ENCODE results near the gene SLC2A6.

SLC2A6 gene

DNA sequence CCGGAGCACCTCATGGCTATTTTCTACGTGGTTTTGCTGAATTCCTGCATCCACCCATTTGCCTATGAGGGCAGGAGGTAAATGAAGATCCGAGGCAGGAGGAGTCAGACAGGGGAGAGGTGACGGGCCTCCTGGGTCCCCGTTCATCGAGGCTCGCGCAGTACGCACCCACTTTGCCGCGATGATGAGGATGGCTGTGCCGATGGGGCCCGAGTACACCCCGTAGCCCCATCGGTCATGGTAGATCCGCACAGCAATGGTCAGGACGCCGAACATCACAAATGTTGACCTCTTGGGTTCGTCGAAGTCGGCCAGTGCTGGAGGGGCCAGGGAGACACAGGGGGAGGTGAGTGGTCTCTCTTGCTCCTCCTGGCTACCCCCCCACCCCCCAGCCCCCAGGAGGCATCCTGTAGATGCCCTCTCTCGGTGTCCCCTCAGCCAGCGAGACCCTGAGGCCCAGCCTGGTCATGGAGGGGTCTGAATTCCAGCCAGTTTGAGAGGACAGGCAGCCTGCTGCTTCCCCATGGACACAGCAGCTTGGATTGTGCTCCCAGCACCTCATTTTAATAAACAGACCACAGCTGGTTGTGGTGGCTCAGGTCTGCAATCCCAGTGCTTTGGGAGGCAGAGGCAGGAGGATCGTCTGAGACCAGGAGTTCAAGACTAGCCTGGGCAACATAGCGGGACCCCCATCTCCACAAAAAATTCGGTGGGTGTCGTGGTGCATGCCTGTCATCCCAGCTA is 40.0 kb upstream of the SLC2A6 start:
- TF ChIP-seq, protein P1, sequence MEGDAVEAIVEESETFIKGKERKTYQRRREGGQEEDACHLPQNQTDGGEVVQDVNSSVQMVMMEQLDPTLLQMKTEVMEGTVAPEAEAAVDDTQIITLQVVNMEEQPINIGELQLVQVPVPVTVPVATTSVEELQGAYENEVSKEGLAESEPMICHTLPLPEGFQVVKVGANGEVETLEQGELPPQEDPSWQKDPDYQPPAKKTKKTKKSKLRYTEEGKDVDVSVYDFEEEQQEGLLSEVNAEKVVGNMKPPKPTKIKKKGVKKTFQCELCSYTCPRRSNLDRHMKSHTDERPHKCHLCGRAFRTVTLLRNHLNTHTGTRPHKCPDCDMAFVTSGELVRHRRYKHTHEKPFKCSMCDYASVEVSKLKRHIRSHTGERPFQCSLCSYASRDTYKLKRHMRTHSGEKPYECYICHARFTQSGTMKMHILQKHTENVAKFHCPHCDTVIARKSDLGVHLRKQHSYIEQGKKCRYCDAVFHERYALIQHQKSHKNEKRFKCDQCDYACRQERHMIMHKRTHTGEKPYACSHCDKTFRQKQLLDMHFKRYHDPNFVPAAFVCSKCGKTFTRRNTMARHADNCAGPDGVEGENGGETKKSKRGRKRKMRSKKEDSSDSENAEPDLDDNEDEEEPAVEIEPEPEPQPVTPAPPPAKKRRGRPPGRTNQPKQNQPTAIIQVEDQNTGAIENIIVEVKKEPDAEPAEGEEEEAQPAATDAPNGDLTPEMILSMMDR (conservative IDR thresholded peaks at IDR 0.05; ENCODE audit: low read depth, low read length), result no peak
- H3K79me2 ChIP-seq (ENCODE audit: insufficient read depth, low read depth), result no peaks in the 10 kb centered on the region
- no peaks in the 10 kb centered on the region for H3K4me1 ChIP-seq (ENCODE audit: low read depth, poor library complexity, severe bottlenecking)
- no peak overlapping the region for H3K9ac ChIP-seq
- no peaks in the 10 kb centered on the region for H4K20me1 ChIP-seq (ENCODE audit: insufficient read depth)
- no peak overlapping the region for H3K4me2 ChIP-seq
- no peak overlapping the region for H2AFZ ChIP-seq (ENCODE audit: low read depth)
- no peak overlapping the region for H3K27ac ChIP-seq
- H3K27me3 ChIP-seq (ENCODE audit: insufficient read depth, low read depth), result peaks cover 79% of the 10 kb centered on the region
- H3K4me3 ChIP-seq (IDR thresholded peaks at IDR 0.05; ENCODE audit: insufficient read depth, low read depth, low read length), result no peak overlapping the region
- no peaks in the 10 kb centered on the region for H3K36me3 ChIP-seq (ENCODE audit: insufficient read depth)

- Histone ChIP-seq H4K20me1 (ENCODE audit: insufficient read depth) (no peaks in the 10 kb centered on the region), H3K79me2 (ENCODE audit: insufficient read depth, low read depth) (no peaks in the 10 kb centered on the region), H3K27me3 (ENCODE audit: insufficient read depth, low read depth) (peaks cover 78% of the 10 kb centered on the region), H3K36me3 (ENCODE audit: insufficient read depth) (no peaks in the 10 kb centered on the region), H3K4me2 (no peak overlapping the region), H3K9ac (no peak overlapping the region), H2AFZ (ENCODE audit: low read depth) (no peak overlapping the region), H3K4me3 (IDR thresholded peaks at IDR 0.05; ENCODE audit: insufficient read depth, low read depth, low read length) (no peak overlapping the region), H3K4me1 (ENCODE audit: low read depth, poor library complexity, severe bottlenecking) (no peaks in the 10 kb centered on the region), H3K27ac (no peak overlapping the region)
- TF ChIP-seq, protein P1 (conservative IDR thresholded peaks at IDR 0.05; ENCODE audit: low read depth, low read length), result no peak
Observed at GRCh38 chr9:133518200-133518599, 39.3 kb upstream of the SLC2A6 start.

- Histone ChIP-seq H3K4me3 (IDR thresholded peaks at IDR 0.05; ENCODE audit: insufficient read depth, low read depth, low read length) (no peak overlapping the region), H3K4me1 (ENCODE audit: low read depth, poor library complexity, severe bottlenecking) (no peaks in the 10 kb centered on the region), H2AFZ (ENCODE audit: low read depth) (no peak overlapping the region), H4K20me1 (ENCODE audit: insufficient read depth) (no peaks in the 10 kb centered on the region), H3K9ac (no peak overlapping the region), H3K27ac (no peak overlapping the region), H3K4me2 (no peak overlapping the region), H3K79me2 (ENCODE audit: insufficient read depth, low read depth) (no peaks in the 10 kb centered on the region), H3K36me3 (ENCODE audit: insufficient read depth) (no peaks in the 10 kb centered on the region), H3K27me3 (ENCODE audit: insufficient read depth, low read depth) (peaks cover 73% of the 10 kb centered on the region)
- TF ChIP-seq, protein P1 (conservative IDR thresholded peaks at IDR 0.05; ENCODE audit: low read depth, low read length), result no peak
Observed at GRCh38 chr9:133517711-133518110, 38.8 kb upstream of the SLC2A6 start.

DNA sequence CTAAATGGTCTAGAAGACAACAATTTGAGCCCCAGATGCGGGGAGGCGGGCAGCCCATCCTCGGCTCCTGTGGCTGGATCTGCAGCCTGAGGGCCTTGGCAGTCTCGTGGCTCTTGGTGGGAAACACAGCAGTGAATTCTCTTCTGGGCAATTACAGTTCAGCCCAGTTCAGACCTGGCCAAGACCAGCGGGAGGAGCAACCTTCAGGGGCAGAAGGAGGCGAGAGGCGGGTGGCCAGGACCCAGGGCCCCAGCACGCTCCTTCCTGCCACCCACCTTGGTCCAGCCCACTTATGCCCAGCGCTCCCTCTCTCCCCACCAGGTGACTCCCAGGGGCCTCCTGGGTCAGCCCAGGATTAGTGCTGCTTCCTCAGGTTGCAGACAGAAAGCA is 38.1 kb upstream of the SLC2A6 start:
- Histone ChIP-seq H3K79me2 (ENCODE audit: insufficient read depth, low read depth) (no peaks in the 10 kb centered on the region), H2AFZ (ENCODE audit: low read depth) (no peak overlapping the region), H3K4me3 (IDR thresholded peaks at IDR 0.05; ENCODE audit: insufficient read depth, low read depth, low read length) (no peak overlapping the region), H3K4me1 (ENCODE audit: low read depth, poor library complexity, severe bottlenecking) (no peaks in the 10 kb centered on the region), H3K36me3 (ENCODE audit: insufficient read depth) (no peaks in the 10 kb centered on the region), H3K4me2 (no peak overlapping the region), H3K9ac (no peak overlapping the region), H3K27me3 (ENCODE audit: insufficient read depth, low read depth) (peaks cover 68% of the 10 kb centered on the region), H3K27ac (no peak overlapping the region), H4K20me1 (ENCODE audit: insufficient read depth) (no peaks in the 10 kb centered on the region)
- TF ChIP-seq, protein P1 (conservative IDR thresholded peaks at IDR 0.05; ENCODE audit: low read depth, low read length), result no peak

Data from KMS-11 (cell line).